ENCODE data around the gene IPO4. TPM values are rescaled to one million over a fixed set of nuclear protein-coding genes. Genes with fewer than 3 reads are reported as not detected.

IPO4 gene
- total RNA-seq, 1 experiment from 2014 or later, result 116 TPM

DNA sequence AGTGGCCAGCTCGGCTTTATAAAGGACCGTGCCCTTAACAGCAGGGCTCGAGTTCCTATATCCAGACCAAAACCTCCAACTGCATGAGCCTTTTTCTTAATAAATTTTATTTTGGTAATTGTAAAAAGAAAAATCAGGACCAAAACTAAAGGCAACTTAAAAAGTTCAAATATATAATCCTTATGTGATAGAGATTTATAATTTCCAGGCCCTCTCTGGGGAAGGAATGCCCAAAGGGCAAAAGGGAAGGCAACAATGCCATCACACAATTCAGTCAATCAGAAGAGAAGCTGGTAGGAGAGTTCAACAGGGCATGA, 401 bp upstream of the IPO4 start:
- no peak for DNase-seq
- no peak overlapping the region for H3K9ac ChIP-seq (ENCODE audit: extremely low read depth, insufficient read length, low read length)
- no peaks in the 10 kb centered on the region for H4K20me1 ChIP-seq (ENCODE audit: control insufficient read depth, insufficient read depth, insufficient read length)
- H3K79me2 ChIP-seq (ENCODE audit: insufficient read depth, low read length), result no peaks in the 10 kb centered on the region
- H3K9me3 Mint-ChIP-seq, result no peaks in the 10 kb centered on the region
- H3K27me3 ChIP-seq (ENCODE audit: insufficient read depth, low read length), result no peaks in the 10 kb centered on the region
- H3K4me1 ChIP-seq (ENCODE audit: insufficient read depth, low read length), result no peaks in the 10 kb centered on the region; the same call in 1 of the 2 replicates
- no peak overlapping the region for H4K91ac ChIP-seq (ENCODE audit: insufficient read length, low read depth, low read length)
- no peak overlapping the region for H4K5ac ChIP-seq (ENCODE audit: insufficient read length, low read depth, low read length)
- H3K14ac ChIP-seq (ENCODE audit: insufficient read depth, low read length), result no peak overlapping the region
- no peaks in the 10 kb centered on the region for H3K9me3 ChIP-seq (ENCODE audit: control insufficient read depth, low read depth, low read length)
- no peak overlapping the region for H3K4me2 ChIP-seq (ENCODE audit: insufficient read depth, insufficient read length, low read length)
- no peak overlapping the region for H2BK5ac ChIP-seq (ENCODE audit: insufficient read length, low read length)
- peaks cover 4% of the 10 kb centered on the region for H3K79me1 ChIP-seq (ENCODE audit: insufficient read depth, low read depth, low read length, poor library complexity, severe bottlenecking)
- no peak overlapping the region for H2BK15ac ChIP-seq (ENCODE audit: low read depth, low read length)
- H2BK20ac ChIP-seq (ENCODE audit: low read depth, low read length, poor library complexity, severe bottlenecking), result no peak overlapping the region
- H3K56ac ChIP-seq (ENCODE audit: insufficient read length, low read depth, low read length), result no peak overlapping the region
- no peak overlapping the region for H4K8ac ChIP-seq (replicated peaks; ENCODE audit: insufficient read length, low read depth, low read length)
- peaks cover 23 to 72% (median 60%) of the 10 kb centered on the region in 3 experiments for H3K36me3 Mint-ChIP-seq (ENCODE audit: insufficient read depth in 1 of 3, low read depth in 3 of 3)
- peak overlapping the region in 2 of 3 experiments; percentile 37 to 63; a peak in 4 of 7 replicates for H3K27ac Mint-ChIP-seq
- TF ChIP-seq, protein P1, sequence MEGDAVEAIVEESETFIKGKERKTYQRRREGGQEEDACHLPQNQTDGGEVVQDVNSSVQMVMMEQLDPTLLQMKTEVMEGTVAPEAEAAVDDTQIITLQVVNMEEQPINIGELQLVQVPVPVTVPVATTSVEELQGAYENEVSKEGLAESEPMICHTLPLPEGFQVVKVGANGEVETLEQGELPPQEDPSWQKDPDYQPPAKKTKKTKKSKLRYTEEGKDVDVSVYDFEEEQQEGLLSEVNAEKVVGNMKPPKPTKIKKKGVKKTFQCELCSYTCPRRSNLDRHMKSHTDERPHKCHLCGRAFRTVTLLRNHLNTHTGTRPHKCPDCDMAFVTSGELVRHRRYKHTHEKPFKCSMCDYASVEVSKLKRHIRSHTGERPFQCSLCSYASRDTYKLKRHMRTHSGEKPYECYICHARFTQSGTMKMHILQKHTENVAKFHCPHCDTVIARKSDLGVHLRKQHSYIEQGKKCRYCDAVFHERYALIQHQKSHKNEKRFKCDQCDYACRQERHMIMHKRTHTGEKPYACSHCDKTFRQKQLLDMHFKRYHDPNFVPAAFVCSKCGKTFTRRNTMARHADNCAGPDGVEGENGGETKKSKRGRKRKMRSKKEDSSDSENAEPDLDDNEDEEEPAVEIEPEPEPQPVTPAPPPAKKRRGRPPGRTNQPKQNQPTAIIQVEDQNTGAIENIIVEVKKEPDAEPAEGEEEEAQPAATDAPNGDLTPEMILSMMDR (conservative IDR thresholded peaks at IDR 0.05), result no peak
- H3K4ac ChIP-seq (ENCODE audit: low read depth, low read length), result no peak overlapping the region
- H3K4me3 Mint-ChIP-seq, result peak overlapping the region; percentile 94 to 95
- H3K18ac ChIP-seq (ENCODE audit: insufficient read length, low read depth, low read length), result no peak overlapping the region
- H2AK5ac ChIP-seq (ENCODE audit: insufficient read length, low read length), result no peak overlapping the region
- no peak overlapping the region for H3K23ac ChIP-seq (ENCODE audit: insufficient read length, low read depth, low read length)
- peaks cover 15 to 17% of the 10 kb centered on the region in 2 experiments for H3K4me1 Mint-ChIP-seq
- H3K27me3 Mint-ChIP-seq (ENCODE audit: low read depth), result no peaks in the 10 kb centered on the region
- H2BK120ac ChIP-seq (ENCODE audit: low read depth, low read length, poor library complexity, severe bottlenecking), result no peak overlapping the region
- H2BK12ac ChIP-seq (ENCODE audit: insufficient read length, low read depth, low read length), result no peak overlapping the region
- H2AFZ ChIP-seq (ENCODE audit: low read length), result no peak overlapping the region
- H3K23me2 ChIP-seq (ENCODE audit: insufficient read length, low read depth, low read length, poor library complexity, severe bottlenecking), result no peaks in the 10 kb centered on the region
- H3T11ph ChIP-seq (ENCODE audit: low read length), result no peak overlapping the region
- WGBS (ENCODE audit: extremely low coverage, insufficient read length, low lambda C conversion rate), result no CpG with 5 or more reads among the region's 3 CpGs
- H3K27ac ChIP-seq (ENCODE audit: insufficient read length, low read depth, low read length), result no peak overlapping the region
